ENCODE measurements around the gene AKAP11.

DNA sequence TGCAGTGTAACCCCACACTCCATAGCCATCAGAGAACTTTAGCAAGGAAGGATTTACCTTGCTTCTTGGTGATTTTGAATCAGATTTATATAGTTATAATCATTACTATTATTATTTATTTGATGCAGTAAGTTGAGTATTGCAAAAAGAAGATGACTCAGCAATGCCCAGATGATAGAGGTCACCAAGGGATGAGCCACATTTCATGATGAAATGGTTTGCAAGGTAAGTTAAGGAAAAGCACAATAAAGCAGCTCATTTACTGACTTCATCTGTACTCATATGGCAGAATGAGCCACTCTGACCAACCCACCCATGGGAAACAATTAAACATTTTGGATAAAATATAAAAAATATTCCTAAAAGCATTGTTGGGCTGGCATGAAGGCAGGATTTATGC is 59.1 kb downstream of the AKAP11 start:
- no peak for TF ChIP-seq POLR2A (IDR thresholded peaks at IDR 0.05)
- TF ChIP-seq, protein P1, sequence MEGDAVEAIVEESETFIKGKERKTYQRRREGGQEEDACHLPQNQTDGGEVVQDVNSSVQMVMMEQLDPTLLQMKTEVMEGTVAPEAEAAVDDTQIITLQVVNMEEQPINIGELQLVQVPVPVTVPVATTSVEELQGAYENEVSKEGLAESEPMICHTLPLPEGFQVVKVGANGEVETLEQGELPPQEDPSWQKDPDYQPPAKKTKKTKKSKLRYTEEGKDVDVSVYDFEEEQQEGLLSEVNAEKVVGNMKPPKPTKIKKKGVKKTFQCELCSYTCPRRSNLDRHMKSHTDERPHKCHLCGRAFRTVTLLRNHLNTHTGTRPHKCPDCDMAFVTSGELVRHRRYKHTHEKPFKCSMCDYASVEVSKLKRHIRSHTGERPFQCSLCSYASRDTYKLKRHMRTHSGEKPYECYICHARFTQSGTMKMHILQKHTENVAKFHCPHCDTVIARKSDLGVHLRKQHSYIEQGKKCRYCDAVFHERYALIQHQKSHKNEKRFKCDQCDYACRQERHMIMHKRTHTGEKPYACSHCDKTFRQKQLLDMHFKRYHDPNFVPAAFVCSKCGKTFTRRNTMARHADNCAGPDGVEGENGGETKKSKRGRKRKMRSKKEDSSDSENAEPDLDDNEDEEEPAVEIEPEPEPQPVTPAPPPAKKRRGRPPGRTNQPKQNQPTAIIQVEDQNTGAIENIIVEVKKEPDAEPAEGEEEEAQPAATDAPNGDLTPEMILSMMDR (IDR thresholded peaks at IDR 0.05), result no peak
